Osteoblast (primary cell): ENCODE measurements around the gene GLRX2. TPM values are rescaled to one million over a fixed set of nuclear protein-coding genes. Genes with fewer than 3 reads are reported as not detected.

Experiments used
- DNase-seq: peaks from one replicate; pipeline ENCODE4 v3.0.0; 2011; ENCODE audit warnings: low spot score, mixed read lengths; ENCODE audit not compliant: insufficient read length; ENCODE audit errors: missing footprints
- H2AFZ ChIP-seq: 2 replicates; pipeline ENCODE4 v1.6.0; 2011; ENCODE audit warnings: mild to moderate bottlenecking, low read length
- H3K27ac ChIP-seq: 2 replicates; pipeline ENCODE4 v1.5.1; 2011; ENCODE audit warnings: mild to moderate bottlenecking, low read depth, low read length, moderate library complexity
- H3K27me3 ChIP-seq: 2 replicates; pipeline ENCODE4 v1.6.0; 2012; ENCODE audit warnings: mild to moderate bottlenecking, control low read depth, inconsistent platforms, low read length, moderate library complexity; ENCODE audit not compliant: insufficient read depth
- H3K36me3 ChIP-seq: 2 replicates; pipeline ENCODE4 v1.5.1; 2011; ENCODE audit warnings: mild to moderate bottlenecking, low read length, control low read depth, moderate library complexity; ENCODE audit not compliant: insufficient read depth
- H3K4me1 ChIP-seq: 2 replicates; pipeline ENCODE4 v1.5.1; 2011; ENCODE audit warnings: mild to moderate bottlenecking, low read length, control low read depth, moderate library complexity; ENCODE audit not compliant: insufficient read depth
- H3K4me2 ChIP-seq: 2 replicates; pipeline ENCODE4 v1.6.0; 2011; ENCODE audit warnings: mild to moderate bottlenecking, low read length; ENCODE audit not compliant: insufficient read depth
- H3K4me3 ChIP-seq: fragments of 200-600 bp; sonication (generic); 3 replicates; pipeline ENCODE4 v1.5.1; 2012; ENCODE audit warnings: mild to moderate bottlenecking, low read length, inconsistent platforms; ENCODE audit not compliant: insufficient read depth
- H3K79me2 ChIP-seq: 2 replicates; pipeline ENCODE4 v1.6.0; 2012; ENCODE audit warnings: mild to moderate bottlenecking, low read length, control low read depth, inconsistent platforms; ENCODE audit not compliant: insufficient read depth
- H3K9me3 ChIP-seq: 2 replicates; pipeline ENCODE4 v1.5.1; 2011; ENCODE audit warnings: low read depth, low read length, control low read depth
- H4K20me1 ChIP-seq: 2 replicates; pipeline ENCODE4 v1.6.0; 2012; ENCODE audit warnings: mild to moderate bottlenecking, low read length, control low read depth; ENCODE audit not compliant: insufficient read depth
- CTCF ChIP-seq: IDR thresholded peaks from 2 replicates; pipeline ENCODE4 v1.5.1; 2011; ENCODE audit warnings: mild to moderate bottlenecking, low read depth, low read length, moderate library complexity; ENCODE audit errors: extremely low read depth
- total RNA-seq: library from RNA; depleted of rRNA; stranded (reverse); fragments of >200 nt; gene quantifications from 2 replicates; pipeline ENCODE4 v1.2.3, GENCODE V29; 2012

Gene GLRX2
- total RNA-seq, 1 donor: 9.4 TPM

- Histone ChIP-seq H3K9me3 (no peaks in the 10 kb centered on the region), H3K4me1 (peaks cover 13% of the 10 kb centered on the region), H3K79me2 (peaks cover 33% of the 10 kb centered on the region), H3K36me3 (peaks cover 4% of the 10 kb centered on the region), H3K4me3 (peak overlapping the region; percentile 76), H3K4me2 (peak overlapping the region; percentile 92), H3K27me3 (no peaks in the 10 kb centered on the region), H4K20me1 (peaks cover 2% of the 10 kb centered on the region), H3K27ac (peak overlapping the region; percentile 78), H2AFZ (peak overlapping the region; percentile 90)
- no peak for DNase-seq
- TF ChIP-seq CTCF: no peak
Measured at GRCh38 chr1:193105821-193106177, 585 bp upstream of the GLRX2 start.

- H3K4me1 ChIP-seq: peaks cover 13% of the 10 kb centered on the region
- peaks cover 2% of the 10 kb centered on the region for H4K20me1 ChIP-seq
- DNase-seq: peak; percentile 89
- H3K27me3 ChIP-seq: no peaks in the 10 kb centered on the region
- H3K27ac ChIP-seq: peak overlapping the region; percentile 77
- TF ChIP-seq CTCF: no peak
- H3K36me3 ChIP-seq: peaks cover 12% of the 10 kb centered on the region
- H3K79me2 ChIP-seq: peaks cover 44% of the 10 kb centered on the region
- H2AFZ ChIP-seq: peak overlapping the region; percentile 74
- H3K4me3 ChIP-seq: peak overlapping the region; percentile 76
- peak overlapping the region; percentile 92 for H3K4me2 ChIP-seq
- H3K9me3 ChIP-seq: no peaks in the 10 kb centered on the region
Measured at GRCh38 chr1:193104502-193104906, 710 bp downstream of the GLRX2 start.

GRCh38 chr1:193103759-193104501 lies 1.3 kb downstream of the GLRX2 start:
- Histone ChIP-seq H3K27me3 (no peaks in the 10 kb centered on the region), H3K79me2 (peaks cover 49% of the 10 kb centered on the region)

More at GRCh38 chr1:193103759-193104501, 1.3 kb downstream of the GLRX2 start:
- TF ChIP-seq CTCF: no peak
- peaks cover 2% of the 10 kb centered on the region for H4K20me1 ChIP-seq
- peak overlapping the region; percentile 74 for H2AFZ ChIP-seq
- peak overlapping the region; percentile 92 for H3K4me2 ChIP-seq
- peak; percentile 85 for DNase-seq
- peak overlapping the region; percentile 77 for H3K27ac ChIP-seq
- peaks cover 13% of the 10 kb centered on the region for H3K4me1 ChIP-seq
- no peaks in the 10 kb centered on the region for H3K9me3 ChIP-seq
- peaks cover 18% of the 10 kb centered on the region for H3K36me3 ChIP-seq
- H3K4me3 ChIP-seq: peak overlapping the region; percentile 76
